ENCODE measurements around the gene HDAC4. TPM values are rescaled to one million over a fixed set of nuclear protein-coding genes. Genes with fewer than 3 reads are reported as not detected.

HDAC4 gene
- total and polyA plus RNA-seq, 2 experiments from 2014 or later: 8.1 to 41.8 TPM

DNA sequence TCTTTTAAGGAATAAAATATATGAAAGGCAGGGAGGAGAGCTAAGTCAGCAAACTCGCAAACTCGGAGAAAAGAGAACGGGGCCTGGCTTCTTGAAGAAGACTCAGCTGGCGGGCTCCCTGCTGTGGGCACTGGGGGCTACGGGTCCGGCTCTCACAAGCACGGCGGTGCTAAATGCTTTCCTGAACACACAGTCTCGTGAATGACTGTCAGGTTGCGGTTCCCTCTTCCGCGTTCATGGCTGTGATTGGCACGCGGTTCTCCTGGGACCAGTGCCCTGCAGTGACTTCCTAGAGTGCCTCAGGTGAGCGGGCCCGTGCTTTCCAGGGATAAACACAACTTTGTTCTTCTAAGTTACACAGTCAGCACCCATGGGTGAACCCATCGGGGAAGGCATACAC lies 208.4 kb downstream of the HDAC4 start:
- no peak for ATAC-seq
- TF ChIP-seq EZH2 (IDR thresholded peaks at IDR 0.05; ENCODE audit: low read depth, unreplicated experiment) (no peak), ZNF331 (CRISPR knock-in tag; IDR thresholded peaks at IDR 0.05; ENCODE audit: low read depth) (no peak), CREB1 (CRISPR knock-in tag; IDR thresholded peaks at IDR 0.05; ENCODE audit: low read depth) (no peak), STAT1 (IDR thresholded peaks at IDR 0.05; ENCODE audit: unreplicated experiment) (no peak), POLR2AphosphoS5 (IDR thresholded peaks at IDR 0.05; ENCODE audit: low read depth) (no peak), EZH2phosphoT487 (IDR thresholded peaks at IDR 0.05; ENCODE audit: unreplicated experiment) (no peak), ZNF114 (CRISPR knock-in tag; IDR thresholded peaks at IDR 0.05) (no peak), JUNB (IDR thresholded peaks at IDR 0.05; ENCODE audit: unreplicated experiment) (no peak), NANOG (IDR thresholded peaks at IDR 0.05; ENCODE audit: borderline replicate concordance) (no peak)
- TF ChIP-seq, protein P1, sequence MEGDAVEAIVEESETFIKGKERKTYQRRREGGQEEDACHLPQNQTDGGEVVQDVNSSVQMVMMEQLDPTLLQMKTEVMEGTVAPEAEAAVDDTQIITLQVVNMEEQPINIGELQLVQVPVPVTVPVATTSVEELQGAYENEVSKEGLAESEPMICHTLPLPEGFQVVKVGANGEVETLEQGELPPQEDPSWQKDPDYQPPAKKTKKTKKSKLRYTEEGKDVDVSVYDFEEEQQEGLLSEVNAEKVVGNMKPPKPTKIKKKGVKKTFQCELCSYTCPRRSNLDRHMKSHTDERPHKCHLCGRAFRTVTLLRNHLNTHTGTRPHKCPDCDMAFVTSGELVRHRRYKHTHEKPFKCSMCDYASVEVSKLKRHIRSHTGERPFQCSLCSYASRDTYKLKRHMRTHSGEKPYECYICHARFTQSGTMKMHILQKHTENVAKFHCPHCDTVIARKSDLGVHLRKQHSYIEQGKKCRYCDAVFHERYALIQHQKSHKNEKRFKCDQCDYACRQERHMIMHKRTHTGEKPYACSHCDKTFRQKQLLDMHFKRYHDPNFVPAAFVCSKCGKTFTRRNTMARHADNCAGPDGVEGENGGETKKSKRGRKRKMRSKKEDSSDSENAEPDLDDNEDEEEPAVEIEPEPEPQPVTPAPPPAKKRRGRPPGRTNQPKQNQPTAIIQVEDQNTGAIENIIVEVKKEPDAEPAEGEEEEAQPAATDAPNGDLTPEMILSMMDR (conservative IDR thresholded peaks at IDR 0.05; ENCODE audit: low read depth in 2 of 2): no peak
- TF ChIP-seq, protein P2, sequence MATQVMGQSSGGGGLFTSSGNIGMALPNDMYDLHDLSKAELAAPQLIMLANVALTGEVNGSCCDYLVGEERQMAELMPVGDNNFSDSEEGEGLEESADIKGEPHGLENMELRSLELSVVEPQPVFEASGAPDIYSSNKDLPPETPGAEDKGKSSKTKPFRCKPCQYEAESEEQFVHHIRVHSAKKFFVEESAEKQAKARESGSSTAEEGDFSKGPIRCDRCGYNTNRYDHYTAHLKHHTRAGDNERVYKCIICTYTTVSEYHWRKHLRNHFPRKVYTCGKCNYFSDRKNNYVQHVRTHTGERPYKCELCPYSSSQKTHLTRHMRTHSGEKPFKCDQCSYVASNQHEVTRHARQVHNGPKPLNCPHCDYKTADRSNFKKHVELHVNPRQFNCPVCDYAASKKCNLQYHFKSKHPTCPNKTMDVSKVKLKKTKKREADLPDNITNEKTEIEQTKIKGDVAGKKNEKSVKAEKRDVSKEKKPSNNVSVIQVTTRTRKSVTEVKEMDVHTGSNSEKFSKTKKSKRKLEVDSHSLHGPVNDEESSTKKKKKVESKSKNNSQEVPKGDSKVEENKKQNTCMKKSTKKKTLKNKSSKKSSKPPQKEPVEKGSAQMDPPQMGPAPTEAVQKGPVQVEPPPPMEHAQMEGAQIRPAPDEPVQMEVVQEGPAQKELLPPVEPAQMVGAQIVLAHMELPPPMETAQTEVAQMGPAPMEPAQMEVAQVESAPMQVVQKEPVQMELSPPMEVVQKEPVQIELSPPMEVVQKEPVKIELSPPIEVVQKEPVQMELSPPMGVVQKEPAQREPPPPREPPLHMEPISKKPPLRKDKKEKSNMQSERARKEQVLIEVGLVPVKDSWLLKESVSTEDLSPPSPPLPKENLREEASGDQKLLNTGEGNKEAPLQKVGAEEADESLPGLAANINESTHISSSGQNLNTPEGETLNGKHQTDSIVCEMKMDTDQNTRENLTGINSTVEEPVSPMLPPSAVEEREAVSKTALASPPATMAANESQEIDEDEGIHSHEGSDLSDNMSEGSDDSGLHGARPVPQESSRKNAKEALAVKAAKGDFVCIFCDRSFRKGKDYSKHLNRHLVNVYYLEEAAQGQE (IDR thresholded peaks at IDR 0.05; ENCODE audit: unreplicated experiment): no peak
- TF ChIP-seq, protein P3, sequence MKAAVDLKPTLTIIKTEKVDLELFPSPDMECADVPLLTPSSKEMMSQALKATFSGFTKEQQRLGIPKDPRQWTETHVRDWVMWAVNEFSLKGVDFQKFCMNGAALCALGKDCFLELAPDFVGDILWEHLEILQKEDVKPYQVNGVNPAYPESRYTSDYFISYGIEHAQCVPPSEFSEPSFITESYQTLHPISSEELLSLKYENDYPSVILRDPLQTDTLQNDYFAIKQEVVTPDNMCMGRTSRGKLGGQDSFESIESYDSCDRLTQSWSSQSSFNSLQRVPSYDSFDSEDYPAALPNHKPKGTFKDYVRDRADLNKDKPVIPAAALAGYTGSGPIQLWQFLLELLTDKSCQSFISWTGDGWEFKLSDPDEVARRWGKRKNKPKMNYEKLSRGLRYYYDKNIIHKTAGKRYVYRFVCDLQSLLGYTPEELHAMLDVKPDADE (IDR thresholded peaks at IDR 0.05): no peak
- TF ChIP-seq, protein P4, sequence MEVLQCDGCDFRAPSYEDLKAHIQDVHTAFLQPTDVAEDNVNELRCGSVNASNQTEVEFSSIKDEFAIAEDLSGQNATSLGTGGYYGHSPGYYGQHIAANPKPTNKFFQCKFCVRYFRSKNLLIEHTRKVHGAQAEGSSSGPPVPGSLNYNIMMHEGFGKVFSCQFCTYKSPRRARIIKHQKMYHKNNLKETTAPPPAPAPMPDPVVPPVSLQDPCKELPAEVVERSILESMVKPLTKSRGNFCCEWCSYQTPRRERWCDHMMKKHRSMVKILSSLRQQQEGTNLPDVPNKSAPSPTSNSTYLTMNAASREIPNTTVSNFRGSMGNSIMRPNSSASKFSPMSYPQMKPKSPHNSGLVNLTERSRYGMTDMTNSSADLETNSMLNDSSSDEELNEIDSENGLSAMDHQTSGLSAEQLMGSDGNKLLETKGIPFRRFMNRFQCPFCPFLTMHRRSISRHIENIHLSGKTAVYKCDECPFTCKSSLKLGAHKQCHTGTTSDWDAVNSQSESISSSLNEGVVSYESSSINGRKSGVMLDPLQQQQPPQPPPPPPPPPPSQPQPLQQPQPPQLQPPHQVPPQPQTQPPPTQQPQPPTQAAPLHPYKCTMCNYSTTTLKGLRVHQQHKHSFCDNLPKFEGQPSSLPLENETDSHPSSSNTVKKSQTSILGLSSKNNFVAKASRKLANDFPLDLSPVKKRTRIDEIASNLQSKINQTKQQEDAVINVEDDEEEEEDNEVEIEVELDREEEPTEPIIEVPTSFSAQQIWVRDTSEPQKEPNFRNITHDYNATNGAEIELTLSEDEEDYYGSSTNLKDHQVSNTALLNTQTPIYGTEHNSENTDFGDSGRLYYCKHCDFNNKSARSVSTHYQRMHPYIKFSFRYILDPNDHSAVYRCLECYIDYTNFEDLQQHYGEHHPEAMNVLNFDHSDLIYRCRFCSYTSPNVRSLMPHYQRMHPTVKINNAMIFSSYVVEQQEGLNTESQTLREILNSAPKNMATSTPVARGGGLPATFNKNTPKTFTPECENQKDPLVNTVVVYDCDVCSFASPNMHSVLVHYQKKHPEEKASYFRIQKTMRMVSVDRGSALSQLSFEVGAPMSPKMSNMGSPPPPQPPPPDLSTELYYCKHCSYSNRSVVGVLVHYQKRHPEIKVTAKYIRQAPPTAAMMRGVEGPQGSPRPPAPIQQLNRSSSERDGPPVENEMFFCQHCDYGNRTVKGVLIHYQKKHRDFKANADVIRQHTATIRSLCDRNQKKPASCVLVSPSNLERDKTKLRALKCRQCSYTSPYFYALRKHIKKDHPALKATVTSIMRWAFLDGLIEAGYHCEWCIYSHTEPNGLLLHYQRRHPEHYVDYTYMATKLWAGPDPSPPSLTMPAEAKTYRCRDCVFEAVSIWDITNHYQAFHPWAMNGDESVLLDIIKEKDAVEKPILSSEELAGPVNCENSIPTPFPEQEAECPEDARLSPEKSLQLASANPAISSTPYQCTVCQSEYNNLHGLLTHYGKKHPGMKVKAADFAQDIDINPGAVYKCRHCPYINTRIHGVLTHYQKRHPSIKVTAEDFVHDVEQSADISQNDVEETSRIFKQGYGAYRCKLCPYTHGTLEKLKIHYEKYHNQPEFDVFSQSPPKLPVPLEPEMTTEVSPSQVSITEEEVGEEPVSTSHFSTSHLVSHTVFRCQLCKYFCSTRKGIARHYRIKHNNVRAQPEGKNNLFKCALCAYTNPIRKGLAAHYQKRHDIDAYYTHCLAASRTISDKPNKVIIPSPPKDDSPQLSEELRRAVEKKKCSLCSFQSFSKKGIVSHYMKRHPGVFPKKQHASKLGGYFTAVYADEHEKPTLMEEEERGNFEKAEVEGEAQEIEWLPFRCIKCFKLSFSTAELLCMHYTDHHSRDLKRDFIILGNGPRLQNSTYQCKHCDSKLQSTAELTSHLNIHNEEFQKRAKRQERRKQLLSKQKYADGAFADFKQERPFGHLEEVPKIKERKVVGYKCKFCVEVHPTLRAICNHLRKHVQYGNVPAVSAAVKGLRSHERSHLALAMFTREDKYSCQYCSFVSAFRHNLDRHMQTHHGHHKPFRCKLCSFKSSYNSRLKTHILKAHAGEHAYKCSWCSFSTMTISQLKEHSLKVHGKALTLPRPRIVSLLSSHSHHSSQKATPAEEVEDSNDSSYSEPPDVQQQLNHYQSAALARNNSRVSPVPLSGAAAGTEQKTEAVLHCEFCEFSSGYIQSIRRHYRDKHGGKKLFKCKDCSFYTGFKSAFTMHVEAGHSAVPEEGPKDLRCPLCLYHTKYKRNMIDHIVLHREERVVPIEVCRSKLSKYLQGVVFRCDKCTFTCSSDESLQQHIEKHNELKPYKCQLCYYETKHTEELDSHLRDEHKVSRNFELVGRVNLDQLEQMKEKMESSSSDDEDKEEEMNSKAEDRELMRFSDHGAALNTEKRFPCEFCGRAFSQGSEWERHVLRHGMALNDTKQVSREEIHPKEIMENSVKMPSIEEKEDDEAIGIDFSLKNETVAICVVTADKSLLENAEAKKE (CRISPR knock-in tag; IDR thresholded peaks at IDR 0.05): no peak
- H3K27me3 ChIP-seq (ENCODE audit: insufficient read depth): no peaks in the 10 kb centered on the region
- no peaks in the 10 kb centered on the region for H3K9me2 ChIP-seq (ENCODE audit: insufficient read depth)
- H3K27ac Mint-ChIP-seq: no peak overlapping the region
- no peaks in the 10 kb centered on the region; the same call in 1 of the 2 replicates for H3K4me1 ChIP-seq (ENCODE audit: insufficient read depth)
- no peak for DNase-seq (ENCODE audit: low spot score)
- H3K4me3 ChIP-seq: no peak overlapping the region
- no peaks in the 10 kb centered on the region for H3F3A ChIP-seq (replicated peaks; ENCODE audit: low read depth)
- H3K79me2 ChIP-seq (replicated peaks; ENCODE audit: insufficient read depth): peaks cover 25% of the 10 kb centered on the region
- no peaks in the 10 kb centered on the region; the same call in 1 of the 2 replicates for H4K20me1 ChIP-seq (replicated peaks; ENCODE audit: insufficient read depth)
- H2AFZ ChIP-seq: no peak overlapping the region
- H3K36me3 Mint-ChIP-seq (ENCODE audit: low read depth): peaks cover 31% of the 10 kb centered on the region
- H3K27me3 Mint-ChIP-seq (ENCODE audit: insufficient read depth, low read depth, poor library complexity): peaks cover 11% of the 10 kb centered on the region
- peaks cover 9% of the 10 kb centered on the region for H3K4me1 Mint-ChIP-seq
- peaks cover 6% of the 10 kb centered on the region; the same call in 1 of the 3 replicates for H3K9me3 Mint-ChIP-seq
- H3K36me3 ChIP-seq (ENCODE audit: insufficient read depth): peaks cover 6% of the 10 kb centered on the region; the same call in 1 of the 2 replicates
- H3K4me3 Mint-ChIP-seq: no peak overlapping the region
- no peak overlapping the region for H3K4me2 ChIP-seq
- H3K27ac ChIP-seq (ENCODE audit: low read depth): no peak overlapping the region

Measured in GM23338 (cell line).